Psoas muscle (tissue), 8 donors: ENCODE data around the gene TMEM143. TPM values are rescaled to one million over a fixed set of nuclear protein-coding genes. Genes with fewer than 3 reads are reported as not detected.

Source experiments
- ATAC-seq, 4 donors: fragments of 200-7000 bp; cut with Tn5 transposase; one replicate each; pipeline ENCODE4 v1.9.1; 2020; ENCODE audit warnings: moderate library complexity in 3 of 4, mild to moderate bottlenecking in 2 of 4
- DNase-seq, 2 donors: peaks; one replicate each; pipeline ENCODE4 v3.0.0-alpha.2; 2020
- H3K27ac ChIP-seq: fragments of 200-600 bp; one replicate; pipeline ENCODE4 v1.8.0; 2022
- H3K27me3 ChIP-seq, 3 donors: fragments of 200-600 bp in 1 of 3; one replicate each; pipeline versions ENCODE4 v1.6.1 to v1.8.0; 2013 to 2022; ENCODE audit warnings: low read length in 2 of 3, mild to moderate bottlenecking in 2 of 3, moderate library complexity in 1 of 3; ENCODE audit not compliant: insufficient read depth in 3 of 3
- H3K36me3 ChIP-seq, 2 donors: fragments of 200-600 bp in 1 of 2; one replicate each; pipeline versions ENCODE4 v1.6.1 to v1.8.0; 2013 to 2022; ENCODE audit warnings: low read depth in 1 of 2, mild to moderate bottlenecking in 1 of 2, moderate library complexity in 1 of 2; ENCODE audit not compliant: insufficient read depth in 1 of 2
- H3K4me1 ChIP-seq: fragments of 200-600 bp; one replicate; pipeline ENCODE4 v1.8.0; 2022
- H3K4me3 ChIP-seq: fragments of 200-600 bp; one replicate; pipeline ENCODE4 v1.8.0; 2022; ENCODE audit warnings: mild to moderate bottlenecking
- H3K9me3 ChIP-seq: fragments of 200-600 bp; one replicate; pipeline ENCODE4 v1.8.0; 2022
- WGBS, 3 donors: extraction: QIAGEN DNeasy Blood & Tissue Kit; methylation state at CpG; one replicate each; pipeline versions ENCODE4 v1.1.6 to v1.1.7; 2013; 5-methylcytosine and 5-hydroxymethylcytosine counted together
- intact Hi-C, 2 donors: fragments of 100-400 bp; cut with DNase I; formaldehyde crosslinking; loops; one replicate each; pipeline versions ENCODE4 v1.11.0 to v1.14.2; 2022
- polyA plus RNA-seq, 3 donors: library from polyadenylated mRNA; stranded (reverse); fragments of 200-250 nt; gene quantifications; one replicate each; pipeline ENCODE4 v1.2.3, GENCODE V29; 2013
- total RNA-seq, 4 donors: library from RNA; stranded (reverse); fragmentation: NEBNext Ultra II Directional in 2 of 4; extraction: Animal tissue kit (Norgen Biotek cat#: 25700) in 2 of 4; gene quantifications; one replicate each; pipeline versions ENCODE4 v1.2.1 to v1.2.4, GENCODE V29; 2021 to 2023
- TF ChIP-seq, protein P1 (sequence below): fragments of 200-600 bp; IDR thresholded peaks from one replicate; pipeline ENCODE4 v1.8.0; 2022; ENCODE audit warnings: antibody characterized with exemption
- donor health status: healthy with polysubstance abuse.
- donor health status: DM: no; HTN: no; CAD: no; lungs with moderate emphysema.
- donor health status: Bipolar disorder and iron deficiency.
- donor health status: healthy.
- donor health status: DM: yes; HTN: yes; CAD: no.
- donor health status: DM: no; HTN: no; CAD: no.
- donor health status: DM: no; HTN: no; CAD: no.
- donor health status: DM: yes; HTN: yes; CAD: no.

Gene TMEM143
- total and polyA plus RNA-seq, 7 donors, result 17.1 to 65.1 (median 52.0) TPM

DNA sequence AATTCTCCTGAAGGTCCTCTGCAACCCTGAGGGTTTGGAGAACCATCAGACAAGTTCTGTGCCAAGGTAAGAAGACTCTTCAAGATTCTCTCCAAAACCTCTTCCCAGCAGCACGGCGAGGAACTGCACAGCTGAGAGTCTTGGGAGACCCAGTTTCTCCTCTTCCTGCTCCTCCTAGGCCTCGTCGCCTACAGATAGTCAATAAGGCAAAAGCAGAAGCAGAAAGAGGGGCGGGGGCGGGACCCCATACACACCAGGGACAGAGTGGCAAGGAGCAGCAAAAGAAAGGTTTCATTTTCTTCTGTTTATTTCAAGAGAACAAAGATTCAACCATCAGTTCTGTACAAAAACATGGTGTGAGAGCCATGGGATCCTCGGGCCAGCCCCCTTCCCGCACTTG lies 18.5 kb upstream of the TMEM143 start:
- TF ChIP-seq, protein P1, sequence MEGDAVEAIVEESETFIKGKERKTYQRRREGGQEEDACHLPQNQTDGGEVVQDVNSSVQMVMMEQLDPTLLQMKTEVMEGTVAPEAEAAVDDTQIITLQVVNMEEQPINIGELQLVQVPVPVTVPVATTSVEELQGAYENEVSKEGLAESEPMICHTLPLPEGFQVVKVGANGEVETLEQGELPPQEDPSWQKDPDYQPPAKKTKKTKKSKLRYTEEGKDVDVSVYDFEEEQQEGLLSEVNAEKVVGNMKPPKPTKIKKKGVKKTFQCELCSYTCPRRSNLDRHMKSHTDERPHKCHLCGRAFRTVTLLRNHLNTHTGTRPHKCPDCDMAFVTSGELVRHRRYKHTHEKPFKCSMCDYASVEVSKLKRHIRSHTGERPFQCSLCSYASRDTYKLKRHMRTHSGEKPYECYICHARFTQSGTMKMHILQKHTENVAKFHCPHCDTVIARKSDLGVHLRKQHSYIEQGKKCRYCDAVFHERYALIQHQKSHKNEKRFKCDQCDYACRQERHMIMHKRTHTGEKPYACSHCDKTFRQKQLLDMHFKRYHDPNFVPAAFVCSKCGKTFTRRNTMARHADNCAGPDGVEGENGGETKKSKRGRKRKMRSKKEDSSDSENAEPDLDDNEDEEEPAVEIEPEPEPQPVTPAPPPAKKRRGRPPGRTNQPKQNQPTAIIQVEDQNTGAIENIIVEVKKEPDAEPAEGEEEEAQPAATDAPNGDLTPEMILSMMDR, result no peak
- no peaks in the 10 kb centered on the region for H3K9me3 ChIP-seq
- 90 to 91% (median 91%) methylated on average over 8 of the region's 8 CpGs for WGBS, 3 donors
- no peak overlapping the region for H3K27ac ChIP-seq
- intact Hi-C loops, result no loop called here
- no peak for ATAC-seq
- no peaks in the 10 kb centered on the region for H3K4me1 ChIP-seq
- H3K27me3 ChIP-seq, result no peaks in the 10 kb centered on the region
- H3K4me3 ChIP-seq, result no peak overlapping the region
- H3K36me3 ChIP-seq, result peaks cover 2 to 70% of the 10 kb centered on the region in 2 donors
- no peak for DNase-seq

DNA sequence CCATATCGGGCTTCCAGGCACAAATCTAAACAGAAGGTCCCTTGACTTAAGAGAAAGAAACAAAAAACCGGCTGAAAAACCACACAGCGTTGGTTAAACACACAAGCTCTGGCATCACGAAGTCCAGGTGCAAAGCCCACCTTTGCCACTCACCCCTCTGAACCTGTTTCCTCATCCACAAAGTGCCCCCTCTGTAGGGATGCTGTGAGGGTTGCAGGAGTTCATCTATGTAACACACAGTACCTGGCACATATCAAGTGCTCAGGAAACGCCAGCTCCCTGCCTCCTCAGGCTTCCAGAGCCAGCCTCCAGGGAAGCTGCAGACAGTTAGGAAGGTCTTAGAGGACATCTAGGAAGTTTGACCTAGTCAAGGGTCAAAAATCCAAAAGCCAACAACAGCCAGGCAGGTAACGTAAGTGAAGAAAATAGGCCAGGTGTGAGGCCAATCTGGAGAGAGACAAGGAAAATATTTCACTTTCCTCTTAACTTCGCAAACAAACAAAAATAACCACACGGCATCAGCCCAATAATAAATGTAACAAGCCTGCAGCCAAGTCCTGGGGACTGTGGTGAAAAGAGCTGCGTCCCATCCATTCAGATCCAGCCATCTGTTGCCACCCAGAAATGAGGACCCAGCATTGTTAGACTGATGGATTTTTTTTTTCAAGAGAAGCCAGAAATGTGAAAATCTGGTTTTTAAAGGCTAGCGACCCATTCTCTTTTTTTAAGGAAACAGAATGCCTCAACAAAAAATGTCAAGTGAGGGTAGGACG lies 17.6 kb upstream of the TMEM143 start:
- no peaks in the 10 kb centered on the region for H3K27me3 ChIP-seq
- no peak for ATAC-seq
- H3K9me3 ChIP-seq, result no peaks in the 10 kb centered on the region
- WGBS, 3 donors, result 81 to 90% (median 84%) methylated on average over 11 of the region's 11 CpGs
- H3K27ac ChIP-seq, result no peak overlapping the region
- TF ChIP-seq, protein P1, result no peak
- intact Hi-C loops, result no loop called here
- no peaks in the 10 kb centered on the region for H3K4me1 ChIP-seq
- H3K4me3 ChIP-seq, result no peak overlapping the region
- no peak for DNase-seq
- peaks cover 2 to 61% of the 10 kb centered on the region in 2 donors for H3K36me3 ChIP-seq

DNA sequence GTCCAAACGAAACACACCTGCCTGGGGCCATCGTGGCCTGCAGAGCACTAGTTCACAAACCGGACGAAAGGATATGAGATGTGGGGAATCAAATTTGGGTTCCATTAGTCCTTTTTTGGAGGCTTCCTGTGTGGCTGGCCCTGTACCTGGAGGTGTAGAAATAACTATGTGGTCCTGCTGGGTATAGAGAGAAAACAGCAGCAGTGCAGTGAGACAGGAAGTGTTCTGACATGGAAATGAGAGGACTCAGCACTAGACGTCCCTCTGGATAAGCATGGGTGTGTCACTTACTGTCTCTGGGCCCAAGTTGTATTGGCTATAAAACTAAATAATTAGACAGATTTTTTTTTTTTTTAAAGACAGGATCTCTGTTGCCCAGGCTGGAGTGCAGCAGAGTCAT lies 15.3 kb upstream of the TMEM143 start:
- H3K36me3 ChIP-seq, result peaks cover 2 to 38% of the 10 kb centered on the region in 2 donors
- no peak for ATAC-seq
- no peaks in the 10 kb centered on the region for H3K27me3 ChIP-seq
- H3K4me3 ChIP-seq, result no peak overlapping the region
- no peaks in the 10 kb centered on the region for H3K9me3 ChIP-seq
- DNase-seq, result no peak
- intact Hi-C loops, result no loop called here
- no peaks in the 10 kb centered on the region for H3K4me1 ChIP-seq
- TF ChIP-seq, protein P1, result no peak
- no peak overlapping the region for H3K27ac ChIP-seq
- WGBS, 3 donors, result 77 to 86% (median 84%) methylated on average over 5 of the region's 5 CpGs

DNA sequence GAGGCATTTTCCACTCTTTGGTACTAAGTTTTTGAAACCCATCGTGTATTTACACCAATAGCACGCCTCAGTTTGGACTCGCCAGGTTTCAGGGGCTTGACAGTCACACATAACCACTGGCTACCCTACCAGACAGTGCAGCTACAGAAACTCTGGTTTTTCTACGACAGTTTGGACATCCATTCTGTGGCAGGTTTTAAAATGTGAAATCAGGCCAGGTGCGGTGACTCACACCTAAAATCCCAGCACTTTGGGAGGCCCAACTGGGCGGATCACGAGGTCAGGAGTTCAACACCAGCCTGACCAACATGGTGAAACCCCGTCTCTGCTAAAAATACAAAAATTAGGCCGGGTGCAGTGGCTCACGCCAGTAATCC lies 14.4 kb upstream of the TMEM143 start:
- TF ChIP-seq, protein P1, result no peak
- Histone ChIP-seq H3K27ac (no peak overlapping the region), H3K4me3 (no peak overlapping the region), H3K27me3 (no peaks in the 10 kb centered on the region), H3K4me1 (no peaks in the 10 kb centered on the region), H3K36me3 (peaks cover 2 to 29% of the 10 kb centered on the region in 2 donors), H3K9me3 (no peaks in the 10 kb centered on the region)
- DNase-seq (no peak), ATAC-seq (no peak)
- intact Hi-C loops, result no loop called here
- 87 to 89% (median 88%) methylated on average over 10 of the region's 10 CpGs for WGBS, 3 donors

DNA sequence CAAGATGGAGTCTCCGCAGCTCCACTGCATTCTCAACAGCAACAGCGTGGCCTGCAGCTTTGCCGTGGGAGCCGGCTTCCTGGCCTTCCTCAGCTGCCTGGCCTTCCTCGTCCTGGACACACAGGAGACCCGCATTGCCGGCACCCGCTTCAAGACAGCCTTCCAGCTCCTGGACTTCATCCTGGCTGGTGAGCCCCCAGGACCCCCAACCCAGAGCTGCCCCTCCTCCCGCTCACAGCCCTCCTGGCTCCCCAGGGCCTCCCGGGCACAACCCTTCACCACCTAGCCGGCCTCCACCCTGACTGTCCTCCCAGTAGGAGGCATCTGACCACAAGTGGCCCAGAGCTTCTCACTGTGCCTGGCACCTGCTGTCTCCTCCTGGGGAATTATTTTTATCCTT lies 9.8 kb upstream of the TMEM143 start:
- no peaks in the 10 kb centered on the region for H3K4me1 ChIP-seq
- 81 to 88% (median 87%) methylated on average over 11 of the region's 11 CpGs for WGBS, 3 donors
- no peak overlapping the region for H3K27ac ChIP-seq
- H3K4me3 ChIP-seq, result no peak overlapping the region
- no peak for ATAC-seq
- H3K36me3 ChIP-seq, result no peaks in the 10 kb centered on the region
- intact Hi-C loops, result no loop called here
- no peaks in the 10 kb centered on the region for H3K27me3 ChIP-seq
- no peaks in the 10 kb centered on the region for H3K9me3 ChIP-seq
- DNase-seq, result no peak
- TF ChIP-seq, protein P1, result no peak
